ENCODE results near the gene MMP20. TPM values are rescaled to one million over a fixed set of nuclear protein-coding genes. Genes with fewer than 3 reads are reported as not detected.

The MMP20 gene
- total RNA-seq, 1 experiment from 2014 or later = not detected

DNA sequence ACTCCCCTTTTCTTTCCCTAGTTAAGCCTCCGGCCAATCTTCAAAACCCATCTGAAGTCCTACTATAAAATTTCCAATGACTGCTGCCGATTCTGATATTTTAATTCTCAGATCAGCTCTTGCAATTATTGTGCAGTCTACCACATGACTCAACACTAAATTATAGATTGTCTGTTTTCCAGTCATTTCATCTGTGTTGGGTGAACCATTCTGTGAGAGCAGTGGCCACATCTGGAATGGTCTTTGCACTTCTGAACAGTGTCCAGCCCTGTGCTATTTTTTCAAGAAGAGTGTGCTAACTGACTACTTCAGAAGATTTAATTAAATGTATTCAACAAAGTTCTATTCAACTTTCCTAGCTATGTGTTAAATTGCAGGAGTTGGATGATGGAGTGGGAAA lies 47.4 kb downstream of the MMP20 start (continued):
- TF ChIP-seq E2F5 (CRISPR knock-in tag; IDR thresholded peaks at IDR 0.05) (no peak), PRDM15 (CRISPR knock-in tag; IDR thresholded peaks at IDR 0.05) (no peak), KAT7 (CRISPR knock-in tag; IDR thresholded peaks at IDR 0.05; ENCODE audit: borderline replicate concordance) (no peak), MYBL2 (CRISPR knock-in tag; IDR thresholded peaks at IDR 0.05) (no peak), SP1 (CRISPR knock-in tag; conservative IDR thresholded peaks at IDR 0.05) (no peak), NR1H2 (CRISPR knock-in tag; IDR thresholded peaks at IDR 0.05) (no peak), ZNF219 (CRISPR knock-in tag; IDR thresholded peaks at IDR 0.05; ENCODE audit: borderline replicate concordance) (no peak), HMGA2 (CRISPR knock-in tag; IDR thresholded peaks at IDR 0.05) (no peak), RORB (CRISPR knock-in tag; IDR thresholded peaks at IDR 0.05) (no peak), ATF1 (CRISPR knock-in tag; IDR thresholded peaks at IDR 0.05) (no peak)
- TF ChIP-seq, protein P1, sequence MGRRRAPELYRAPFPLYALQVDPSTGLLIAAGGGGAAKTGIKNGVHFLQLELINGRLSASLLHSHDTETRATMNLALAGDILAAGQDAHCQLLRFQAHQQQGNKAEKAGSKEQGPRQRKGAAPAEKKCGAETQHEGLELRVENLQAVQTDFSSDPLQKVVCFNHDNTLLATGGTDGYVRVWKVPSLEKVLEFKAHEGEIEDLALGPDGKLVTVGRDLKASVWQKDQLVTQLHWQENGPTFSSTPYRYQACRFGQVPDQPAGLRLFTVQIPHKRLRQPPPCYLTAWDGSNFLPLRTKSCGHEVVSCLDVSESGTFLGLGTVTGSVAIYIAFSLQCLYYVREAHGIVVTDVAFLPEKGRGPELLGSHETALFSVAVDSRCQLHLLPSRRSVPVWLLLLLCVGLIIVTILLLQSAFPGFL (CRISPR knock-in tag; IDR thresholded peaks at IDR 0.05; ENCODE audit: borderline replicate concordance) = no peak
- TF ChIP-seq, protein P2, sequence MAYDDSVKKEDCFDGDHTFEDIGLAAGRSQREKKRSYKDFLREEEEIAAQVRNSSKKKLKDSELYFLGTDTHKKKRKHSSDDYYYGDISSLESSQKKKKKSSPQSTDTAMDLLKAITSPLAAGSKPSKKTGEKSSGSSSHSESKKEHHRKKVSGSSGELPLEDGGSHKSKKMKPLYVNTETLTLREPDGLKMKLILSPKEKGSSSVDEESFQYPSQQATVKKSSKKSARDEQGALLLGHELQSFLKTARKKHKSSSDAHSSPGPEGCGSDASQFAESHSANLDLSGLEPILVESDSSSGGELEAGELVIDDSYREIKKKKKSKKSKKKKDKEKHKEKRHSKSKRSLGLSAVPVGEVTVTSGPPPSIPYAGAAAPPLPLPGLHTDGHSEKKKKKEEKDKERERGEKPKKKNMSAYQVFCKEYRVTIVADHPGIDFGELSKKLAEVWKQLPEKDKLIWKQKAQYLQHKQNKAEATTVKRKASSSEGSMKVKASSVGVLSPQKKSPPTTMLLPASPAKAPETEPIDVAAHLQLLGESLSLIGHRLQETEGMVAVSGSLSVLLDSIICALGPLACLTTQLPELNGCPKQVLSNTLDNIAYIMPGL (CRISPR knock-in tag; IDR thresholded peaks at IDR 0.05) = no peak

GRCh38 chr11:102577182-102577581 lies 48.0 kb downstream of the MMP20 start:
- ATAC-seq (no peak), DNase-seq (ENCODE audit: low spot score) (no peak)
- Mint-ChIP-seq H3K27me3 (ENCODE audit: low read depth) (no peaks in the 10 kb centered on the region), H3K9me3 (peaks cover 2% of the 10 kb centered on the region), H3K4me1 (no peaks in the 10 kb centered on the region), H3K27ac (no peak overlapping the region), H3K4me3 (no peak overlapping the region), H3K36me3 (no peaks in the 10 kb centered on the region)
- ChIA-PET POLR2A (no interaction called here), CTCF (no interaction called here)
- no peak for TF ChIP-seq SMAD3 (CRISPR knock-in tag; IDR thresholded peaks at IDR 0.05; ENCODE audit: borderline replicate concordance)
- TF ChIP-seq, protein P2 (CRISPR knock-in tag; IDR thresholded peaks at IDR 0.05) = no peak
- TF ChIP-seq JAZF1 (CRISPR knock-in tag; IDR thresholded peaks at IDR 0.05) = no peak
- no peak for TF ChIP-seq FOXP4 (CRISPR knock-in tag; IDR thresholded peaks at IDR 0.05)
- TF ChIP-seq, protein P3, sequence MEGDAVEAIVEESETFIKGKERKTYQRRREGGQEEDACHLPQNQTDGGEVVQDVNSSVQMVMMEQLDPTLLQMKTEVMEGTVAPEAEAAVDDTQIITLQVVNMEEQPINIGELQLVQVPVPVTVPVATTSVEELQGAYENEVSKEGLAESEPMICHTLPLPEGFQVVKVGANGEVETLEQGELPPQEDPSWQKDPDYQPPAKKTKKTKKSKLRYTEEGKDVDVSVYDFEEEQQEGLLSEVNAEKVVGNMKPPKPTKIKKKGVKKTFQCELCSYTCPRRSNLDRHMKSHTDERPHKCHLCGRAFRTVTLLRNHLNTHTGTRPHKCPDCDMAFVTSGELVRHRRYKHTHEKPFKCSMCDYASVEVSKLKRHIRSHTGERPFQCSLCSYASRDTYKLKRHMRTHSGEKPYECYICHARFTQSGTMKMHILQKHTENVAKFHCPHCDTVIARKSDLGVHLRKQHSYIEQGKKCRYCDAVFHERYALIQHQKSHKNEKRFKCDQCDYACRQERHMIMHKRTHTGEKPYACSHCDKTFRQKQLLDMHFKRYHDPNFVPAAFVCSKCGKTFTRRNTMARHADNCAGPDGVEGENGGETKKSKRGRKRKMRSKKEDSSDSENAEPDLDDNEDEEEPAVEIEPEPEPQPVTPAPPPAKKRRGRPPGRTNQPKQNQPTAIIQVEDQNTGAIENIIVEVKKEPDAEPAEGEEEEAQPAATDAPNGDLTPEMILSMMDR (IDR thresholded peaks at IDR 0.05) = no peak
- no peak for TF ChIP-seq ZNF671 (CRISPR knock-in tag; IDR thresholded peaks at IDR 0.05)
- TF ChIP-seq SP1 (CRISPR knock-in tag; conservative IDR thresholded peaks at IDR 0.05) = no peak
- TF ChIP-seq NR3C1 (CRISPR knock-in tag; conservative IDR thresholded peaks at IDR 0.05; ENCODE audit: low read depth) = no peak
- TF ChIP-seq RORB (CRISPR knock-in tag; IDR thresholded peaks at IDR 0.05) = no peak
- TF ChIP-seq TEAD1 (CRISPR knock-in tag; IDR thresholded peaks at IDR 0.05) = no peak
- TF ChIP-seq SOX15 (CRISPR knock-in tag; IDR thresholded peaks at IDR 0.05) = no peak
- no peak for TF ChIP-seq FOXK1 (CRISPR knock-in tag; IDR thresholded peaks at IDR 0.05)
